GM18526 (cell line): Measurements from ENCODE around the gene DCLK3.

Experiments
- POLR2A ChIP-seq: IDR thresholded peaks from 3 replicates; pipeline ENCODE4 v1.6.1; 2011; ENCODE audit not compliant: insufficient read length; ENCODE audit errors: extremely low read depth

Gene DCLK3

DNA sequence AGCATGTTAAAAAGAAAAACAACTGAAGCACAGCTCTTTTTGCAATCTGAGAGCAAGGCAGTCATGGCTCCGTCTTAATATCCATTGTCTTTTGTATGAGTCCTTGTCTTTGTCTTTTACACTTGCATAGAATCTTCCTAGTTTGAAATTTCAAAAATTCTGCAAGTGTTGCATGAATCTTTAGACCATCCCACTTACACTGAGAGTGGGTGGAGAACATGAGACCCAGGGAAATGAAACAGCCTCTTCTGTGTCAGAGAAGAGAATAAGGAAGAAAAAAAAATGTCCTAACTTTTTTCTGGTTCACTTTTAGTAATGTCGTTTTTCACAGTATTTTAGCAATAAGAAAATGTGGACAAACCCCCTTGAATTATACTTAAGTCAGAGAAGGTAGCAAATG is 12.1 kb upstream of the DCLK3 start:
- TF ChIP-seq POLR2A, result no peak

- TF ChIP-seq POLR2A, result no peak
Measured at GRCh38 chr3:36774052-36774451, 9.7 kb upstream of the DCLK3 start.

- TF ChIP-seq POLR2A, result no peak
Measured at GRCh38 chr3:36771931-36772330, 7.6 kb upstream of the DCLK3 start.

DNA sequence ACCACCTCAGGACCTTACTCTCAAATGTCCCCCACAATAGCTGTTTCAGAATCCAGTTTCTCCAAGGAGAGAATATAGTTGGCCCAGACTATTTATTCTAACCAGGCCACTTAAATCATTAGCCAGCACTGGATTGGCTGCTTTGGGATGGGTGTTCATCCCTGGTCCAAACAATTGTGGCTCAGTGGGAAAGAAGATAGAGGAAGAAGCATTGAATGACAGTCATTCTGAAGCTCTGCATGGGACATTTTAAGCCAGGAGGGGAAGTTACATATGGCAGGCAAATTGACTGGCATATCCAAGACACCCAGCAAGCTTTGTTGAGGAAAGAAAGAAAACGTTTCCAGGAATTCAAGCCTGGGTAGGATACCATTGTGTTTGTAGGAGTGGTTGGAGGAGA is 5.6 kb upstream of the DCLK3 start:
- TF ChIP-seq POLR2A, result no peak

GRCh38 chr3:36765104-36765503 is 751 bp upstream of the DCLK3 start:
- TF ChIP-seq POLR2A, result no peak

DNA sequence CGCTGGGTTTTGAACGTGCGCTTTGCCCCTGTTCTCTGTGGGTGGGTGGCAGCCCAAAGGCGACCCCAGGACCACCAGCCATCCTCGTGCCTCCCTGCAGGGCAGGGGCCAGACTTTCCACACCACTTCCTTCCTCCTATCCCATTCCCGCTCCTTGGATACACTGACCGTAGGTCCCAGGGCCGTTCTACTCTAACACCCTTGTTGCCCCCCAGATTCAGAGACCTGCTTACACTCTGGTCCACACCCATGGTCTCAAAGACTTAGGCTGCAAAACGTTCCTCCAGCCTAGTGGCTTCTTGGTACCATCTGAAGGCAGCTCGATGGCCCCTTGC is 318 bp upstream of the DCLK3 start:
- TF ChIP-seq POLR2A, result no peak

GRCh38 chr3:36762918-36763849 is 1.2 kb downstream of the DCLK3 start:
- no peak for TF ChIP-seq POLR2A

GRCh38 chr3:36761779-36762178 is 2.6 kb downstream of the DCLK3 start:
- TF ChIP-seq POLR2A, result no peak

GRCh38 chr3:36756269-36756668 is 8.1 kb downstream of the DCLK3 start:
- no peak for TF ChIP-seq POLR2A

- TF ChIP-seq POLR2A, result no peak
Measured at GRCh38 chr3:36751326-36751725, 13.0 kb downstream of the DCLK3 start.

GRCh38 chr3:36750737-36751136 is 13.6 kb downstream of the DCLK3 start:
- no peak for TF ChIP-seq POLR2A

GRCh38 chr3:36744763-36745162 is 19.6 kb downstream of the DCLK3 start:
- no peak for TF ChIP-seq POLR2A

DNA sequence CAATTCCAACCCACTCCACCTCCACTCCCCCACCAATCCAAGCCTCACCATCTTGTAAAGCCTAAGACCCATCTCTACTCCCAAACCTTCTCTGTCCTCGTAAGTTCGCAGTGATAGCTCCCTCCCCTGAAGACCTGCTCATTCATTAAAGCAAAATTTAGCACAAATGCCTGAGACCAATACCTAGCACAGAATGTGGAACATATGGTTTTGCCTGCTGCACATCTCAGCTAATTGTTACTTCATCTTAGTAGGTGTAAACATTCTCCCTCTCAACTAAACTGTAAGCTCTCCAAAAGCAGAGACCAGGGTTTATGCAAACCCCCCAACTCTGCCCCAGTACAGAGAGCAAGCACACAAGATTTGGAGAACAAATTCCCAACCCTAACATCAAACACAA is 20.5 kb downstream of the DCLK3 start:
- TF ChIP-seq POLR2A, result no peak

- no peak for TF ChIP-seq POLR2A
Measured at GRCh38 chr3:36741285-36741684, 23.1 kb downstream of the DCLK3 start.

- no peak for TF ChIP-seq POLR2A
Measured at GRCh38 chr3:36740787-36741186, 23.6 kb downstream of the DCLK3 start.

GRCh38 chr3:36738702-36739101 is 25.7 kb downstream of the DCLK3 start:
- TF ChIP-seq POLR2A, result no peak

- no peak for TF ChIP-seq POLR2A
Measured at GRCh38 chr3:36736301-36736700, 28.1 kb downstream of the DCLK3 start.
